GM21390 (cell line): ENCODE measurements around the gene SCARF2.
"Not testable (repeated sequence)": the region's sequence is repeated elsewhere in the genome, so short reads cannot be mapped to it uniquely, and the experiment has no call there.

Experiments
- ATAC-seq: cut with Tn5 transposase; IDR thresholded peaks from one replicate; pipeline ENCODE4 v1.9.1; 2021; ENCODE audit not compliant: unreplicated experiment

SCARF2 gene

DNA sequence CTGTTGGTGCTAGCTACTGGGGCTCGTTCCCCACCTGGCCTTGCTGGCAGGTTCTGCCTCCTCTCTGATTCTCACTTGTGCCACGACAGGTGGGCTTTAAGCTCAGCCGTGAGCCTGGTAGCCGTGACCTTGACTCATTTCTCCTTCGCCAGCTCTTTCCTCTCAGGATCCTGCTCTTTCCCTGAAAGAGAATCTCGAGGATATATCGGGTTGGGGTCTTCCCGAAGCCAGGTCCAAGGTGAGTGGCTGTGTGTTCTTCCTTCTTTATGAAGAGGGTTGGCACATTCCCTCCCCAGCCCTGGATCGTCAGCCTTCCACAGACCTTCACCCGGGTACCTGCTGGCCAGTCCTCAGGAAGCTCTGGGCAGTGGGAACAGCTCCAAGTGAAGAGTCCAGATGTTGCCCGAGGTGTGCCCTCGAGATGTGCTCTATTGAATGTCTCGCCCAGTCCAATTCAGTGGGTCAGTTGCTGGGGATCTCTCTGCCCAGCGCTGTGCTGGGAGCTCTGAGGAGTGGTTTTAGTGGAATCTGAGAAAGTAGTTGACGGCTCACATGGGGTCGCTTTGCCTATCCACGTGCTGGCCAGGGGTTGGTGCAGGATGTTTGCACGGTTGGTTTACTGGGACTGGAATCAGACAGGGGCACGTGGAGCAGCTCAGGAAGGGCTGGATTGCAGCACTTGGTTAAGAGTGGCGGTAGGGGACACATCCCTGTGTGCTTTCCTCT lies 42.3 kb downstream of the SCARF2 start:
- no peak for ATAC-seq

DNA sequence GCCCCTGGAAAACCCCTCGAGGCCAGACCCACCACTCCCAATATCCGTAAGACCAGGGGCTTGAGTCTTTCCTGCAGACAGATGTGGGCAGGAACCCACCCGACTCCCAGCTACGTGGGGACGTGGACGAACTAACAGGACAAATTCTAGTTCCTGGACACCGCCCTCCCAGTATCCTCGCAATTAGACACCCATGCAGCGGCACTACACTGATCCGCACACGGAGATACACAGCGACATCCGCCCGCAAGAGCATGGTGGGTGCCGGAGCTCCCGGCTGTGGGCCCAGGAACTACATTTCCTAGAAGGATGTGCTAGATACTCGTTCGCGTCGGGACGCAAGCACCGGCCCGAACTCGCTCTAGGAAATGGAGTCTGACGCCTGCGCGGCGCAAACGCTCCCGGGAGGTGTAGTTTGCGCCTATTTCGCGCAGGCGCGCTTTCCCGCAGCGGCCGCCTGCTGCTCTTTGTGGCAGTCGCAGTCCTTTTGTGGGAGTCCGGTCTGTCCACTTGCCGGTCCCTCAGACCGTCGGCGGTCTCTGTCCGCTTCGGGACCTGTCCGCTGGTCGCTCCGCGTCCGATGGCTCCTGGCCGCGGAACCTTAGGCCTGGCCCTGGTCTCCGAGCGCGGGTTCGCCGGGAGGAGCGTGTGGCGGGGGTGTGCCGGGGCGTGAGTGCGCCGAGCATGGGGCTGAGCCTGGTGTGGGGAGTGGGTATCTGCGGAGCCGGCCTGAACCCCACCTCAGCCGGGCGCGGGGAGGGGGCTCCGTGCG lies 43.7 kb downstream of the SCARF2 start, which contains the start of gene ZNF74:
Gene ZNF74, plus strand, starts transcription at position 447 of the 772 bp plus-strand sequence. CDS start 478 bp downstream, outside the sequence.
- peak; percentile 68 for ATAC-seq

DNA sequence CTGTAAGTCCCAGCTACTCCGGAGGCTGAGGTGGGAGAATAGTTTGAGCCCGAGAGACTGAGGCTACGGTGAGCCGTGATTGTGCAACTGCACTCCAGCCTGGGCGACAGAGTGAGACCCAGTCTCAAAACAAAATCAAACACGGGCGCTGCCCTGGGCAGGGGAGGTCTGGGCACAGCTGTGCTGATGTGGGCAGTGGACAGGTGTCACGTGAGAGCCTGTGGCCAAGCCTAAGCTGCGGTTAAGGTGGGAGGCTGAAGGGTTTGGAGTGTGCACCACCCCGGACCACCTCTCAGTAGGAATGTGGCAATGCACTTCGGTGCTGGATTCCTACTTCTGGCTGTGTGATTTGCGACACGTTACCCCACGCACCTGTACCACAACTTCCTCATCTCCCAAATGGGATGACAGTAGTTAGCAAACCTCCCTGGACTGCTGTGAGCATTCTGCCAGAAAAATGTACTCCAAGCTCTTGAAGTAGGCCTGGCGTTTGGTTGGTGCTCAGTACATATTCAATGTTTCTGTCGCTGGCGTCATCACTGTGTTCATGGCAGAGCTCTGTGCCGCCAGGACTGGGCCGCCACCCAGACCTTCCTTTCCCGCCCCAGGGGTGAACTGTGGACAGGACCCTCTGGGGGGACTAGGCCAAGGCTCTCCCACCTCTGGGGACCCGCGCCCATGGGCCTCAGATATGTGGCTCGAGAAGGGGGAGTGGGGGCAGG lies 44.5 kb downstream of the SCARF2 start:
- ATAC-seq: no peak

DNA sequence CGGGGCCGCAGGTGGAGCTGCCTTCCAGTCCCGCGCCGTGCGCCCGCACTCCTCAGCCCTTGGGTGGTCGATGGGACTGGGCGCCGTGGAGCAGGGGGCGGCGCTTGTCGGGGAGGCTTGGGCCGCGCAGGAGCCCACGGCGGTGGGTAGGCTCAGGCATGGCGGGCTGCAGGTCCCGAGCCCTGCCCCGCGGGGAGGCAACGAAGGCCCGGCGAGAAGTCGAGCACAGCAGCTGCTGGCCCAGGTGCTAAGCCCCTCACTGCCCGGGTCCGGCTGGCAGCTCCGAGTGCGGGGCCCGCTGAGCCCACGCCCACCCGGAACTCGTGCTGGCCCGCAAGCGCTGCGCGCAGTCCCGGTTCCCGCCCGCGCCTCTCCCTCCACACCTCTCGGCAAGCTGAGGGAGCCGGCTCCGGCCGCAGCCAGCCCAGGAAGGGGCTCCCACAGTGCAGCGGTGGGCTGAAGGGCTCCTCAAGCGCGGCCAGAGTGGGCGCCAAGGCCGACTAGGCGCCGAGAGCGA lies 45.2 kb downstream of the SCARF2 start:
- ATAC-seq: not testable (repeated sequence)

DNA sequence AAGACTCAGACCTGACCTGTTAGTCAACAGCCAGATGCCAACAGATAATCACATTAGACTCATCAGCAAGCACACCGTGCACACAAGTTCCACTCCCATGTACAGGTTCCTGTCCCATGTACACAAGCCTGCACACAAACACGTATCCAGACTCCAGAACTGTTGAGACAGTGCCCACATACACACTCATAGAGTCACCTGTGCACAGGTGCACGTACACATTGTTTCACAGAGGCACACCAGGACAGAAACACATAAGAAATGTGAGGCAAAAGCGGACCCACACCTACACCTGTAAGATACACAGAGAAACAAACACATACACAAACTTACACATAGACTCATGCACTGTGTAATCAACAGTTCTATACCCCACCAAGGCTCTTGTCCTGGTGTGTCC lies 46.4 kb downstream of the SCARF2 start:
- ATAC-seq: no peak

DNA sequence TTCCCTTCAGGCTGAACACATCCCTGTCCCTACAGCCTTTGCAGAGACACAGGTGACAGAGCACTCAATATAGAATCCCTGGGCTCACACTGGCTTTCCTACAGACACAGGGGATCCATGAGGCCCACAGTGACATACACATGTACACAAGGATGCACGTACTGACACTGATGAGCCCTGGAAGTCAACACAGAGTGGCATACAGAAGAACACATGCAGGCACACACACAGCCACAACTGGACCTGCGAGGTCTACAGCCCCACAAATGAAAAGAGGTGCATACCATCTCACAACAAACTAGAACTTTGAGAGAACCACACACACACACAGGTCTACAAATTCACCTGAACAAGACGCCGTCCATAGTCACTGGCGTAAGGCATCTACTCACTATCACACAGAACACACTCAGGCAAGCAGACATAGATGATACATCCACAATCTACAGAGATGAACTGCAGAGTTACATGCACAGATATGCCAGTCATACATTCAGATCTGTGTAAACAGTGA lies 47.2 kb downstream of the SCARF2 start:
- no peak for ATAC-seq

DNA sequence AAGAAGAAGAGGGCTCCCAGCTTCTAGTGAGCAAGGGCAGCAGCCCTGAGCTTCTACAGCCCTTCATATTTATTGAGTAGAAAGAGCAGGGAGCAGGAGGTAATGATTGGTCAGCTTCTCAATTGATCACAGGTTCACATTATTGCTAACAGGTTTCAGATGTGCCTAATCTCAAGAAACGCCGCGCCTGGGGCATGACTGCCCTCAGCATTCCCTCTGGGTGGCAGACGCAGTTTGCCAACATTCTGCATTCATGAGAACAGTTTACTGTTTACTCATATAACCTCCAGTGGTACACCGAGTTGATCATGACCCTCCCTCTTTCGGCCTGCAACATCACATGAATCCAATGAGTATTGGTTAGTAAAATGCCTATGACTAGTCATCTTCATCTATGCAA lies 48.3 kb downstream of the SCARF2 start:
- no peak for ATAC-seq

DNA sequence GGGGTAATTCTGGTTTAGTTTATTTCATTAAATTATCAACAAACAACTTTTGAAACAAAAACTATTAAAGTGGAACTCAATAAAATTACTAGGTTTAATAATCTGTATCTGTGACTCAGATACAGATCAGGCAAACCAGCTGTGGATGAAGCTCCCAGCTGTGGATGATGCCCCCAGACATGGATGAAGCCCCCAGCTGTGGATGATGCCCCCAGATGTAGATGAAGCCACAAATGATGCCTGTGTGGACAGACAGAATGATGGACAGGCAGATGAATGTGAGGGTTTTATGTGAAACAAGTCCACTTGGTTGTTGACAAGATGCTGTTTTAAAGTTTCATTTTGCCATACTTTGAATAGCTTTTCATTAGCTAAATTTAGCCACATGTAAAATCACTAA lies 49.4 kb downstream of the SCARF2 start:
- no peak for ATAC-seq

DNA sequence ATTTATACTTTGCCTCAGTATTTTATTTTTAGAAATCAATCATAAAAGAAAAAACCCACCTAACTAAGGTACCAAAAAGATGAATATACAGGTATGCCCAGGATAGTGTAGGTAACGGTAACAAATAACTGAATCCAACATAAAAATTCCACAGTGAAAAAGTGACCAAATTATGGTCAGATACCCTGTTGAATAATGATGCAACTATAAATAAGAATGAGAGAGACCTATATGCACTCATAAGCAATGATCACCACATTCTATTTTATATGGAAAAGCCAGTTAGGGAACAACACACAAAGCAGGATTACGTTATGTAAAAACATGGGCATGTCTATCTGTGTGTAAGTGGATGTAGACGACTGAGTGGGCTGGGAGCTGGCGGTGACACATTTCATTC lies 50.7 kb downstream of the SCARF2 start:
- no peak for ATAC-seq

DNA sequence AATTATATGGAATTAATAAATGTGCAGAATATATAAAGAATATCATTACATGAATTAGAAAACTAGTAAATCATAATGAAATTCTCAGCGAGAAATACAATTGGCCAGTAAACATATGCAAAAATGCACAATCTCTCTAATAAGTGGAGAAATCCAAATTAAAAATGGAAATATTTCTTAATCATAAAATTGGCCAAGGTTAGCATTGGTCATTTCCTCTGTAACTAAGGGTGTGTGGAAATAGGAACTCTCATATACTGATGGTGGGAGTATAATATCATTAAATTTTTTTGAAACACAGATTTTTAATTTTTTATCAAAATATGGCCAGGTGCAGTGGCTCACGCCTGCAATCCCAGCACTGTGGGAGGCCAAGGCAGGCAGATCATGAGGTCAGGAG lies 51.3 kb downstream of the SCARF2 start:
- no peak for ATAC-seq

DNA sequence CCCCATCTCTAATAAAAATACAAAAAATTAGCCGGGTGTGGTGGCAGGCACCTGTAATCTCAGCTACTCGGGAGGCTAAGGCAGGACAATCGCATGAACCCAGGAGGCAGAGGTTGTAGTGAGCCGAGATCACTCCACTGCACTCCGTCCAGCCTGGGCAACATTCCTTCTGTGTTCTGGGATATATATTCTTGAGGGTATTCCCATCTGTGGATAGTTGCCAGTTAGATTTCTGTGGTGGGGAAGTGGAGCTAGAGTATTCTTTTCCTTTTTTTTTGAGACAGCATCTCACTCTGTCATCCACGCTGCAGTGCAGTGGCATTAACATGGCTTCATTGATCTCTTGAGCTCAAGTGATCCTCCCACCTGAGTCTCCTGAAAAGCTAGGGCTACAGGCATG lies 52.8 kb downstream of the SCARF2 start:
- no peak for ATAC-seq

DNA sequence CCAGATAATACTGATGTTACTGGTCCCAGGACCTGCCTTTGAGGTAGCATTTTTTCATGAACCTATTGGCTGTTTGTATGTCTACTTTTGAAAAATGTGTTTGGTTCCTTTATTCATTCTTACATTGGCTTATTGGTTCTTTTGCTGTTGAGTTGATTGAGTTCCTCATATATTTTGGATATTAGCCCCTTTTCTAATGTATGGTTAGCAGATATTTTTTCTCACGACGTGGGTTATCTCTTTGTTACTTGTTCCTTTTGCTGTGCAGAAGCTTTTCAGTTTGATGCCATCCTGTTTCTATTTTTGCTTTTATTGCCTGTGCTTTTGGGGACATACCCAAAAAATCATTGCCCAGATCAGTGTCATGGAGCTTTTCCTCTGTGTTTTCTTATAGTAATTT lies 53.5 kb downstream of the SCARF2 start:
- ATAC-seq: no peak

DNA sequence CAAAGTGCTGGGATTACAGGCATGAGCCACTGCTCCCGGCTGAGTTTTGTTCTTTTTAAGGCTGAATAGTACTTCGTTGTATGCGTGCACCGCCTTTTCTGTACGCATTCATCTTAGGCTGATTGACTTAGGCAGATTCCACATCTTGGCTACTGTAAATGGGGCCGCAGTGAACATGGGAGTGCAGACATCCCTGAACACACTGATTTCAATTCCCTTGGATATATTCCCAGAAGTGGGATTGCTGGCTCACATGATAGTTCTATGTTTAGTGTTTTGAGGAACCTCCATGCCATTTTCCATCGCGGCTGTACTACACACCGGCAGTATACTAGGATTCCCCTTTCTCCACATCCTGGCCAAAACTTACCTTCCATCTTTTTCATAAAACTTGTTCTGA lies 54.1 kb downstream of the SCARF2 start:
- ATAC-seq: no peak

DNA sequence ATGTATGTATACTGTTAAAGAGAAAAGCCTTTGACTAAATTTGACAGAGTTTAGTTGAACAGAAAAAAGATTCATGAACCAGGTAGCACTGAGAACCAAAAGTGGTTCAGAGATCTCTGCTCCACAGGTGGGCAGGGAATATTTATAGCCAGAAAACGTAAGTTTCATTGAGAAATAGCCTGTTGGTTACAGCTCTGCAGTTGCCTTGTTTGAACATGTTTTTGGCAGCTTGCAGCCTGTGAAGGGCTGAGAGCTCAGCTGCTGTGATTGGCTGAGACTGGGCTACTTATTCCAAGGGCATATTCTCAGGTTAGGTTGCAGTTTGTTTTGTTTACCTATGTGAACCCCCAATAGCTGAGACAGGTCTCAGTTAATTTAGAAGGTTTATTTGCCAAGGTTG lies 57.1 kb downstream of the SCARF2 start:
- ATAC-seq: no peak

DNA sequence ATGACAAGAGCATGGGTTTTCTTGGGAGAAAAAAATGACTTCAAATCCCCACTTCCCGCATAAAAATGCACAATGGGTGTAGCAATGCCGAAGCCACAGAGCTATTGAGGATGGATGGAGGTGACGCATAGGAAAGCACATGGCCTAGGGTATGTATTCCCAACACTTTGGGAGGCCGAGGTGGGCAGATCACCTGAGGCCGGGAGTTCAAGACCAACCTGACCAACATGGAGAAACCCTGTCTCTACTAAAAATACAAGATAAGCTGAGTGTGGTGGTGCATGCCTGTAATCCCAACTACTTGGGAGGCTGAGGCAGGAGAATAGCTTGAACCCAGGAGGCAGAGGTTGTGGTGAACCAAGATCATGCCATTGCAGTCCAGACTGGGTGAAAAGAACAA lies 58.9 kb downstream of the SCARF2 start:
- not testable (repeated sequence) for ATAC-seq

DNA sequence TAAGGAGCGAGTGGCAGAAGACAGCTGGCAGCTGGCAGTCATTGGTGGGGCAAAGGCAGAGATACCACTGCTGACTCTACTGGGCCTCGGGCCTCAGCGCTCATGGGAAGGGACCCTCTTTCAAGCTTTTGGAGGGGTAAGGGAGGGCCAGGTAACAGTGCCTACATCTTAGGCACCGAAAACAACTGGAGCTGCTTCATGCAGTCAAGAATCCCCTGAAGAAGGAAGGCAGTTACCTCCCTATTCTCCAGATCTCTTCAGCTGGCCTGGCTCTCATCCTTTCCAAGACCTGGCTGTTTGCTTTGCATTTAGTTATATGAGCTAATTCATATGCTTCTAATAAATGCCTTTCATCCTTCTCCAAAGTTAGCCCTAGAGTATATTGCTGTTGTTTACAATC lies 59.5 kb downstream of the SCARF2 start:
- no peak for ATAC-seq

DNA sequence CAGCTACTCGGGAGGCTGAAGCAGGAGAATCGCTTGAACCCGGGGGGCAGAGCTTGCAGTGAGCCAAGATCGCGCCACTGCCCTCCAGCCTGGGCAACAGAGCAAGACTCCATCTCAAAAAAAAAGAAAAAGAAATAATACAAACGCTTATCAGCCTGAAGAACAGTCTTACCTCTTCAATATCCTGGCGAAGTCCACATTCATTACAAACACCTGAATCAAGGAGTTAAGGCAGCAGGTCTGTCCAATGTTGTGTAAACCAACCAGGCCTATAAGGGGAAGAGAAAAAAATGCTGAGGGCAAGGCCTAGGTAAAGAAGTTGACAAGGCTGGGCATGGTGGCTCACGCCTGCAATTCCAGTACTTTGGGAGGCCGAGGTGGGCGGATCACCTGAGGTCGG lies 60.6 kb downstream of the SCARF2 start:
- ATAC-seq: not testable (repeated sequence)

DNA sequence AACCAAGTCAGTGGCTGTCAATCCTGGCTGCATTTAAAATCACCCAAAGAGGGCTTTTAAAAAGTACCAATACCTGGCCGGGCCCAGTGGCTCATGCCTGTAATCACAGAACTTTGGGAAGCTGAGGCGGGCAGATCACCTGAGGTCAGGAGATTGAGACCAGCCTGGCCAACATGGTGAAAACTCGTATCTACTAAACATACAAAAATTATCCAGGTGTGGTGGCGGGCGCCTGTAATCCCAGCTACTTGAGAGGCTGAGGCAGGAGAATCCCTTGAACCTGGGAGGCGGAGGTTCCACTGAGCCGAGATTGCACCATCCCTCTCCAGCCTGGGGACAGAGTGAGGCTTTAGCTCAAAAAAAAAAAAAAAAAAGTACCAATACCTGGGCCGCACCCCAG lies 61.3 kb downstream of the SCARF2 start:
- ATAC-seq: not testable (repeated sequence)
